Fibroblast of skin of back (primary cell): ENCODE data around the gene NTF4.
A peak's percentile ranks its signal among the peaks of the same experiment; 100 is the strongest.

Experiments used
- DNase-seq: peaks from one replicate; pipeline ENCODE4 v3.0.0-alpha.2; 2013

The NTF4 gene

GRCh38 chr19:49091391-49092038 lies 26.9 kb upstream of the NTF4 start:
- no peak for DNase-seq

DNA sequence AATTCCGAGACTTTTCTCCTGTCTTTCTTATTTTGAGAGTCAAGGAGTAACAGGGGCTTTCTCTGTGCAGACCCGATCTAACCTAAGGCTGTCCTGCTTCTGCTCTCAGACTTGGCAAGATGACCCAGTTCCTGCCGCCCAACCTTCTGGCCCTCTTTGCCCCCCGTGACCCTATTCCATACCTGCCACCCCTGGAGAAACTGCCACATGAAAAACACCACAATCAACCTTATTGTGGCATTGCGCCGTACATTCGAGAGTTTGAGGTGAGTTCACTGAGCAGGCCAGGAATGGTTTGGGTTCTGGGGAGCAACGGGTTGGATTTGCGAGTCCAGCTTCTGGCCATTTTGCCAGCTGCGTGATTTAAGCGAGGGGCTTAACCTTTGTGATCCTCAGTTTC lies 21.7 kb upstream of the NTF4 start:
- DNase-seq = no peak

GRCh38 chr19:49085868-49086232 lies 21.2 kb upstream of the NTF4 start:
- no peak for DNase-seq

GRCh38 chr19:49085020-49085867 lies 20.6 kb upstream of the NTF4 start, which contains the start of gene SNRNP70:
TSS of gene SNRNP70 (plus strand) at chr19:49085451. CDS start at chr19:49086415, 964 bp downstream.
- peak; percentile 99 for DNase-seq

DNA sequence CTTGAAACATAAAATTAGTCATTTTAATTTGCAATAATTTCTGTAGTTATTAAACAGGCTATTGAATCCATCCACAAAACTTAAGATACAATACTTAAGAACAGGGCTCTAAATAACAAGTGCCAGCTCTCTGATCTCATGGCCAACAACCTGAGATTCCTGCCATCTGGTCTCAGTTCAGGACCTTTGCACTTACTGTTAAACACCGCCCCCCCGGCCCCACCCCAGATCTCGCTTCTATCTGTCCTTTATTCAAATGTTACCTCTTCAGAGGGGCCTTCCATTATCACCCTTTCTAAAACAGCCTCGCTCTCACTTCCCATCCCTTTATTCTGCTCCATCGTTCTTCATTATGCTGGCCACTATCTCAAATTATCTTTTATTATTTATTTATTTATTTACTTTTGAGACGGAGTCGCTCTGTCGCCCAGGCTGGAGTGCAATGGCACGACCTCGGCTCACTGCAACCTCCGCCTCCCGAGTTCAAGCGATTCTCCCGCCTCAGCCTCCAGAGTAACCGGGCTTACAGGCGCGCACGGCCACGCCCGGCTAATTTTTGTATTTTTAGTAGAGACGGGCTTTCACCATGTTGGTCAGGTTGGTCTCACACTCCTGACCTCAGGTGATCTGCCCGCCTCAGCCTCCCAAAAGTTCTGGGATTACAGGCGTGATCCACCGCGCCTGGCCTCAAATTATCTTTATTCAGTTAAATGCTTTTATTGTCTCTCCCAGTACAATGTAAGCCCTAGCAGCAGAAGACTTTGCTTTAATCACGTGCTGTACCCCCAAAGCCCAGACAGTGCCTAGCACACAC lies 19.8 kb upstream of the NTF4 start:
- no peak for DNase-seq

- no peak for DNase-seq
These were observed 16.7 kb upstream of the NTF4 start for GRCh38 chr19:49081273-49081672.

DNA sequence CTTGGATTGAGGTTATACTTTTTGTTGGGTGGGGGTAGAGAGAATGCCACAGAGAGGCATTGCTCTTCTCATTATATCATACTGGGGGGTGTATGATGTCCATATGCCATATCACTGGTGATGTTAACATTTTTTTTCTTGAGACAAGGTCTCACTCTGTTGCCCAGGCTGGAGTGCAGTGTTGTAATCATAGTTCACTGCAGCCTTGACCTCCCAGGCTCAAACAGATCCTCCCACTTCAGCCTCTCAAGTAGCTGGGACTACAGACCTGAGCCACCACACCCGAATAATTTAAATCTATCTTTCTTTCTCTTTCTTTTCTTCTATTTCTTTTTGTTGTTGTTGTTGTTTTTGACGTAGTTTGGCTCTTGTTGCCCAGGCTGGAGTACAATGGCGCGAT lies 15.8 kb upstream of the NTF4 start:
- DNase-seq = no peak

DNA sequence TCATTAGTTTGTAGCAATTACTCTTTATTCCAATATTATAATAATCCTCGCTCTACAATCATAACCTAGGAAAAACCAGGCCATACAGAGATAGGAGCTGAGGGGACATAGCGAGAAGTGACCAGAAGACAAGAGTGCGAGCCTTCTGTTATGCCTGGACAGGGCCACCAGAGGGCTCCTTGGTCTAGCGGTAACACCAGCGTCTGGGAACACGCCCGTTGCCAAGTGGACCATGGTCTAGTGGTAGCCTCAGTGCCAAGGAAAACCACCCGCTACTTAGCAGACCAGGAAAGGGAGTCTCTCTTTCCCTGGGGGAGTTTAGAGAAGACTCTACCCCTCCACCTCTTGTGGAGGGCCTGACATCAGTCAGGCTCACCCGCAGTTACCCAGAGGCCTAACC lies 10.3 kb upstream of the NTF4 start:
- DNase-seq = peak; percentile 55

- DNase-seq = peak; percentile 44
These were observed 9.1 kb upstream of the NTF4 start for GRCh38 chr19:49073514-49074378.

GRCh38 chr19:49071860-49072547 lies 7.4 kb upstream of the NTF4 start:
- no peak for DNase-seq

GRCh38 chr19:49070416-49070815 lies 5.8 kb upstream of the NTF4 start:
- no peak for DNase-seq

DNA sequence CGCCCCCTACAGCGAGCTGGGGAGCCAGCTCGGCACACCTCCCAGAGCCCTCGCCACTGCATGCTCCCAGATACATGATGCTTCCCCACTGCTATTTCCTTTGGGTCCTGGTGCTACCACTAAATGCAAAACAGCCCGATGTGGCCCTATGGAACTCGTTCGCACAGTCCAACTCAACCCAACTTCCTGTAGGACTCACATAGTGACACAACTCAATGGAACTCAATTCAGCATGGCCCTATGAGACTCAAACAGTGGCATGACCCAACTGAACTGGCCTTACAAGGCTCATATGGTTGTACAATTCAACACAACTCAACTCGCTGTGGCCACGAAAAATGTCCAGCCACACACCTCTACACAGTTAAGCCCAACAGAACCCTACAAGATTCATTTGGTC lies 4.4 kb upstream of the NTF4 start:
- no peak for DNase-seq

- no peak for DNase-seq
These were observed 2.9 kb upstream of the NTF4 start for GRCh38 chr19:49067554-49067953.

DNA sequence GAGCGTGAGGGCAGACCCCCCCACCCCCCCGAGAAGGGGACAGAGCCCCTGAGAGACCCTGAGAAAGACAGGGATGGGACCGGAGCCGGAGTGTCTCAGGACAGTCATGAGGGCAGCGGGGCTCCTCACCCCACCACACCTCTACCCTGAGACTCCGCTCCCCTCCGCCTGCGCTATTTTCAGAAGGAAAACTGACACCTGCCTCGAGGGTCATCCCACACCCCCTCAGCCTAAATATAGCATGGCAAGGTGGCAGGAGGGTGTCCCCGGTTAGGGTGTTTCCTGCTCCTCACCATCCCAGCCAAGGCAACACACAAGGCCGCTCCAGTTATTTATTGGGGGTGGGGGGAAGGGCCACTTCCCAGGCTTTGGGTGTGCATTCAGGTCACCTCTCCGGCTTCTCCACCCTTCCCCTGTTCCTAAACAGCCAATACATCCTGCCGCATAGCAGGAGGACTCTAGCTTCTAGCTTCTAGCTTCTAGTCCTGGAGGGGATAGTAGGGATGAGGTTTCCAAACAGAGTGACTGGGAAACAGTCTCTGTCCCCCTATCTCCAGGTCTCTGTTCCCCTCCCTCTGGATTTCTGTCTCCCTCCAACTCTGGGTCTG lies 1.4 kb upstream of the NTF4 start:
- no peak for DNase-seq

DNA sequence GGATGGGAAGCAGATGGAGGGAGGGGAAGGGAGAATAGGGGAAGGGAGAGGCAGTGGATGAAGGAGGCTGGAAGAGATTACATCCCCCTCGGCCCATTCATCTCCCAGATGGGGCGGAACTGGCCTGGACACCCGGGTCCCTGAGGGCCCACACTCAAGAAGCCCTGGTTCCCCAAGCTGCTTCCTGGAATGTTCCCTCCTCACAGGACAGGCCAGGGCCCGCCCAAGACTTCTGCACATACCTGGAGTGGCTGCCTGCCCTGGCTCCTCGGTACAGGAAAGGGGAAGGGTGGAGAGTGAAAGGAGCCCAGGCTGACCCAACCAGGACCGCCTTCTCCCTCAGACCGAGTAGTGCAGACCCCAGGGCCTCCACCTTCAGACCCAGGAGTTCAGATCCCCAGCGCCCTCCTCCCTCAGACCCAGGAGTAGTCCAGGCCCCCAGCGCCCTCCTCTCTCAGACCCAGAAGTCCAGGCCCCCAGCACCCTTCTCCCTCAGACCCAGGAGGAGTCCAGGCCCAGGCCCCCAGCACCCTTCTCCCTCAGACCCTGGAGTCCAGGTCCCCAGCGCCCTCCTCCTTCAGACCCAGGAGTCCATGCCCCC lies 489 bp downstream of the NTF4 start:
- DNase-seq = no peak

DNA sequence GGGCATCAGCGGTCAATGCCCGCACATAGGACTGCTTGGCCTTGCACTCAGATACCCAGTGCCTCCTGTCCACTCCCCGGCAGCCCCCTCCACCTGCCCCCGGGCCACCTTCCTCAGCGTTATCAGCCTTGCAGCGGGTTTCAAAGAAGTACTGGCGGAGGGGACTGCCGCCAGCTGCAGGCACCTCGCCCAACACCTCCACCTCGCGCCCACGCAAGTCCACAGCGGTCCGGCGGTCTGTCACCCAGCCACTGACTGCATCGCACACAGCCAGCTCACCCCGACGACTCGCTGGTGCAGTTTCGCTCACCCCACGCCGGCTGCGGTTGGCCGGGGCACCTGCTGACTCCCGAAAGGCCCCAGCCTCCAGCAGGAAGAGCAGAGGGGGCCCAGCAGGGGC lies 3.2 kb downstream of the NTF4 start:
- no peak for DNase-seq

- no peak for DNase-seq
These were observed 3.6 kb downstream of the NTF4 start for GRCh38 chr19:49061000-49061399.

- DNase-seq = no peak
These were observed 5.6 kb downstream of the NTF4 start for GRCh38 chr19:49059053-49059452.

DNA sequence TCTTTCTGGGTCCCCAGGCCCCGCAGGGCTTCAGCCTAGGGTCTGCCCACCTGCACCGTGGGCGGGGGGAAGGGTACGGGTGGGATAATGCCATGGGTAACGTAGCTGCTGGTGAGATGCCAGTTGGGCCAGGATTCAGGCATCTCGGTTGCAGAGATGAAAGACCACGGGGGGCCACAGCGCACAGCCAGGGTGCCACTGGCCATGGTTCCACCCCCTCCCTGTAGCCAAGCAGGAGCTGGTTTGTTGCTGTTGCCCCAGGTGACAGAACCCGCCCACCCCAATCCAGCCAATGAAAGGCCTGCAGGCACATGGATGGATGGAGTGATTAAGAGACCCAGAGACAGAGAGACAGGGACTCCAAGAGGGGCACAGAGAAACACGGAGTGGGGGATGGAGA lies 6.1 kb downstream of the NTF4 start:
- DNase-seq = peak; percentile 55

DNA sequence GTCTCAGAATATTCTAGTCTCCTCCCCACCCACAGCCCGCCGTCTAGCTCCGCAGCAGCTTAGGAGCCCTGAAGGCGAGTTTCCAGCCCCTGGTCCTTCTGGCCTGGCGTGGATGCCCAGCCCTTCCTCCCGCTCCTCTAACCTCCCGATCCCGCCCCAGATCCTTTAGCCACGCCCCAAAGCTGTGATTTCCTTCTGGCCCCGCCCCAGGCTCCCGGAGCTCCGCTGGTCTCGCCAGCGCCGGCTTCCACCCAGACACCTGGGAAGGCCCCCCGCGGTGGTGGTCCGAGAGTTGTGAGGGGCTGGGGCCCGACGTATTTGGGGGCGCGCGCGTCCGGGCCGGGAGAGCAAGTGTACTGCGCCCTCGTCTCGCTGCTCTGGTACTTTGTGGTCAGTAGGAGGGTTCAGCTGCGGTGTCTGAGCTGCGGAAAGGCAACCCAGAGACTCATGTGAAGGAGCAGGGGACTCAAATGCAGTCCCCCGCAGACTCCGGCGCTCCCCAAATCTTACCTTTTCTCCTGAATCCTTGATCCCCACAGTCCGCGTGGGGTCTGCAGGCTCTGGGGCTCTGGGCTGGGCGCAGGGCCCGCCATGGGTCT lies 6.9 kb downstream of the NTF4 start, which contains the start of gene CGB7:
Gene CGB7 (minus strand): TSS at position 114 of the 599 bp plus-strand sequence. CDS start 2,374 bp downstream, outside the sequence.
- DNase-seq = peak; percentile 72
